Measurements from ENCODE around the gene SPINK8.

- TF ChIP-seq CTCF (IDR thresholded peaks at IDR 0.05) (no peak), EZH2 (IDR thresholded peaks at IDR 0.05; ENCODE audit: borderline replicate concordance, insufficient read depth, low read depth, low read length, poor library complexity, severe bottlenecking) (no peak)
Measured at GRCh38 chr3:48356419-48356818, 23.0 kb upstream of the SPINK8 start.

Measured in B cell (primary cell).